Measurements from ENCODE around the gene TDP2.
A peak's percentile ranks its signal among the peaks of the same experiment; 100 is the strongest.
"Not testable (repeated sequence)": the region's sequence is repeated elsewhere in the genome, so short reads cannot be mapped to it uniquely, and the experiment has no call there.

Gene TDP2

DNA sequence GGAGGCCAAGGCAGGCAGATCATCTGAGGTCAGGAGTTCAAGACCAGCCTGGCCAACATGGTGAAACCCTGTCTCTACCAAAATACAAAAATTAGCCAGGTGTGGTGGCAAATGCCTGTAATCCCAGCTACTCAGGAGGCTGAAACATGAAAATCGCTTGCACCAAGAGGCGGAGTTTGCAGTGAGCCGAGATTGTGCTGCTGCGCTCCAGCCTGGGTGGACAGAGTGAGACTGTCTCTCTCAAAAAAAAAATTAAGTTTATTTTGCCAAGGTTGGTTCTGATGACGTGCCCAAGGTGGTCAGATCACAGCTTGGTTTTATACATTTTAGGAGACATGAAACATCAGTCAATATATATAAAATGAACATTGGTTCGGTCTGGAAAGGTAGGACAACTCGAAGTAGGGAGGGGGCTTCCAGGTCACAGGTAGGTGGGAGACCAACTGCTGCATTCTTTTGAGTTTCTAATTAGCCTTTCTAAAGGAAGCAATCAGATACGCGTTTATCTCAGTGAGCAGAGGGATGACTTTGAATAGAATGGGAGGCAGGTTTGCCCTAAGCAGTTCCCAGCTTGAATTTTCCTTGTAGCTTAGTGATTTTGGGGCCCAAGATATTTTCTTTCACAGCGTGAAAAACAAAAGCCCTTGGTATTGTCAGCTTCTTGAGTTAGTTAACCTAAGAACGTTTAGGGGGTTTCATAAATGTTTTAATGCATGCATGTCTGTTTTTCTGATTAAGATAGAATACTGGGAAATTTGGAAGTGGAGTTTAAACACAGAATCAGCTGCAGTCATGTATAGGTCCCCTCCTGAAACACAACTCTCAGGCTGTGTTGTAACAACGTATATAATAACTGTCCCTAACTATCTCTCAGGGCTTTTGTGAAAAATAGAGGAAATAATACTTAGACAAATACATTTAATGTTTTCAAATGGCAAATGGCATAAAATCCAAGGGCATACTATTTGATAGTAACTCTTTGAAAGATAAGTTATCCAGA is 16.9 kb upstream of the TDP2 start:
- H3K27ac ChIP-seq = no peak overlapping the region
- no peak for DNase-seq (ENCODE audit: low read depth, low spot score)

- no peak overlapping the region for H3K27ac ChIP-seq
- DNase-seq (ENCODE audit: low read depth, low spot score) = no peak
Observed at GRCh38 chr6:24680582-24680981, 13.9 kb upstream of the TDP2 start.

- DNase-seq (ENCODE audit: low read depth, low spot score); H3K27ac ChIP-seq: not testable (repeated sequence)
Observed at GRCh38 chr6:24678792-24679352, 12.2 kb upstream of the TDP2 start.

DNA sequence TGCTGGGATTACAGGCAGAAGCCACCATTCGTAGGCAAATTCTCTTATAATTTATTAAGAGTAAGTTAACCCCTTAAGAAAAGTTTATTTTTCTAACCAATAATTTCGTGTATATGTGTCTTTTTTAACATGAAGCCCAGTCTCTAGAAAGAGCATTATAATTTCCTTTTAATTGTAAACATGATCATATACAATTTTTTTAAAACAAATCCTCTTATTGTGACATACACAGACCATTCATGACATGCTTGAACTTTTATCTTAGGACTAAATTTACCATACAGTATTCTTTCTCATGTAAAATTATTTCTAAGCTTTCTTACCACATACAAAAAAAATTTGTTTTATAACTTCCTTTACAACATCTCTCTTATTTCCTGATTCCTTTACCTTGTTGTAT is 6.9 kb upstream of the TDP2 start:
- DNase-seq (ENCODE audit: low read depth, low spot score) = no peak

GRCh38 chr6:24672620-24673182 is 6.0 kb upstream of the TDP2 start:
- no peak for DNase-seq (ENCODE audit: low read depth, low spot score)
- H3K27ac ChIP-seq = no peak overlapping the region

More for the DNA sequence above, 6.9 kb upstream of the TDP2 start:
- no peak overlapping the region for H3K27ac ChIP-seq

GRCh38 chr6:24671077-24671476 is 4.4 kb upstream of the TDP2 start:
- DNase-seq (ENCODE audit: low read depth, low spot score); H3K27ac ChIP-seq: not testable (repeated sequence)

DNA sequence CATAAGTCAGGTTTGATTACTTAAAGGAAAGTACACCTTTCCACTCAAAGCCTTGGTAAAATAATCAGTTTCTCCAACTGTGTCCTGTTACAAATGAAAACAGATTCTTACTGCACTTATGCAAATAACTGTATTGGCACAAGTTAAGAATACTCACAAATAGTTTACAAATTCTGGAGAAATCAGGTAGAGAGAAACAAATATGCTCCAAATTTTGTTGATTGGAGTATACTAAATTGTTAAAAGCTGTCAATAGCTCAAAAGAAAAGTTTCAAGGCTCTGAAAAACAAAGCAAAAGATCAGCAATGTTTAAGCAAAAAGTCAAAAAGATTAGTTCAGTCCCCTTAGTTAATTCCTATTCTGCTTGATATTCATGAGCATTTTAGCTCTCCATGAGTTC is 3.8 kb upstream of the TDP2 start:
- DNase-seq (ENCODE audit: low read depth, low spot score); H3K27ac ChIP-seq: not testable (repeated sequence)

- no peak overlapping the region for H3K27ac ChIP-seq
- no peak for DNase-seq (ENCODE audit: low read depth, low spot score)
Observed at GRCh38 chr6:24668997-24669361, 2.3 kb upstream of the TDP2 start.

GRCh38 chr6:24668066-24668996 is 1.6 kb upstream of the TDP2 start:
- DNase-seq (ENCODE audit: low read depth, low spot score) = not testable (repeated sequence)

DNA sequence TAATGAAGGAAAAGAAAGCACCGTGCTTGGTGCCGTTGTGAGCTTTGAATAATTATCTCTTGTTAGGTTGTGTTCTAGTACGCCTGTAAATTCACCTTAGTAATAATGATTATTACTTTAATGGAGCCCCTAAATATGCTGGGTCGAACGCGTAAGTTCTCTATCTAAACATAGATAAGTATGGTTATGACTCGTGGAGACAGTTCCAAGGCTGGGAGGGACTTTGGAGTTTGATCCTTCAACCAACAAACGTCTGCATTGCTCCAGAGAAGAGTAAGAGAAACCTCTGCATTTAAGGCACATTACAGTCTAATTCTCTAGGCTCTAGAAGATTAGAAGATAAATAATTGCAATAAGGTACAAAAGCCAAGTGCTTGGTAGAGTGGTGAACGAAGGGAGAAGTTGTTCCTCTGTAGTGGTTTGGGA is 692 bp upstream of the TDP2 start:
- H3K27ac ChIP-seq = peak overlapping the region; percentile 73
- no peak for DNase-seq (ENCODE audit: low read depth, low spot score)

More at GRCh38 chr6:24668066-24668996, 1.6 kb upstream of the TDP2 start:
- not testable (repeated sequence) for H3K27ac ChIP-seq

GRCh38 chr6:24666097-24666640 is 530 bp downstream of the TDP2 start:
- no peak for DNase-seq (ENCODE audit: low read depth, low spot score)
- peak overlapping the region; percentile 73 for H3K27ac ChIP-seq

GRCh38 chr6:24664046-24664987 is 2.4 kb downstream of the TDP2 start:
- no peak overlapping the region for H3K27ac ChIP-seq

DNA sequence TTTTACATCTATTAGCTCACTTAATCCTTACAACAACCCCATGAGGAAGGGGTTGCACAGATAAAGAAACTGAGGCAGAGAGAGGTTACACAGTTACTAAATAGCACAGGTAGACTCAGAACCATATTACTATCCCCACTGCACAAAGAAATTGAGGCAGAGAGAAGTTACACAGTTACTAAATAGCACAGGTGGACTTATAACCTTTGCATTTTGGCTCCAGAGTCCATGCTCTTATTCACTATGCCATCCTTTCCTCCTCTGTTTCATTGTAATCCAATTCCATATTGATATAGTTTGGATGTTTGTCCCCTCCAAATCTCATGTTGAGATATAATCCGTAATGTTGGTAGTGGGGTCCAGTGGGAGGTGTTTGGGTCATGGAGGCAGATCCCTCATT is 3.5 kb downstream of the TDP2 start:
- H3K27ac ChIP-seq = no peak overlapping the region
- no peak for DNase-seq (ENCODE audit: low read depth, low spot score)

More at GRCh38 chr6:24664046-24664987, 2.4 kb downstream of the TDP2 start:
- DNase-seq (ENCODE audit: low read depth, low spot score) = no peak

- H3K27ac ChIP-seq = peak overlapping the region; percentile 88
- no peak for DNase-seq (ENCODE audit: low read depth, low spot score)
Observed at GRCh38 chr6:24662236-24662635, 4.5 kb downstream of the TDP2 start.

GRCh38 chr6:24661759-24662158 is 4.9 kb downstream of the TDP2 start:
- not testable (repeated sequence) for DNase-seq (ENCODE audit: low read depth, low spot score)
- peak overlapping the region; percentile 88 for H3K27ac ChIP-seq

GRCh38 chr6:24660105-24660504 is 6.6 kb downstream of the TDP2 start:
- no peak for DNase-seq (ENCODE audit: low read depth, low spot score)
- peak overlapping the region; percentile 88 for H3K27ac ChIP-seq

- no peak for DNase-seq (ENCODE audit: low read depth, low spot score)
- H3K27ac ChIP-seq = peak overlapping the region; percentile 88
Observed at GRCh38 chr6:24659561-24659960, 7.1 kb downstream of the TDP2 start.
